ENCODE measurements around the gene BCL11A.

BCL11A gene

DNA sequence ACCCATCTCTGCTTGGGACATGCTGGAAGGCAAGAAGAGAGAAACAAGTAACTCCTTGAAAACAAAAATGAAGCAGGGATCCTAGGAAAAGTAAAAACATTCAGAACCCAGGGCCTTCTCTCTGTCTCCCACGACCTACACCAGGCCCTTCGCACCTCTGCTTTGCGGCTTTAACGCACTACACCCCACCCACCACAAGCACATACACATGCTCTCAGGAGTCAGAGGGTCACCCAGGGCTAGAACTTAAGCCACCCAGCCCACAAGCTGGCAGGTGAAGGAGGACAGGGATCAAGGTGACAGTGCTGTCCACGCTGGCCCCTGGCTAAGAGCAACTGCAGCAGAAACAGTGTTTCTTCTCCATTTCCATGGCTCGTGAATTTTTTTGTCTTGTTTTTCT, 72.2 kb downstream of the BCL11A start:
- H3K4me1 ChIP-seq (ENCODE audit: control insufficient read depth, low read length): peaks cover 70% of the 10 kb centered on the region
- peaks cover 23% of the 10 kb centered on the region for H3F3A ChIP-seq (ENCODE audit: control insufficient read depth, insufficient read depth)
- H3K36me3 ChIP-seq (ENCODE audit: control insufficient read depth, low read length): peaks cover 100% of the 10 kb centered on the region
- H3K4me3 ChIP-seq (ENCODE audit: low read length): no peak overlapping the region
- TF ChIP-seq, protein P1, sequence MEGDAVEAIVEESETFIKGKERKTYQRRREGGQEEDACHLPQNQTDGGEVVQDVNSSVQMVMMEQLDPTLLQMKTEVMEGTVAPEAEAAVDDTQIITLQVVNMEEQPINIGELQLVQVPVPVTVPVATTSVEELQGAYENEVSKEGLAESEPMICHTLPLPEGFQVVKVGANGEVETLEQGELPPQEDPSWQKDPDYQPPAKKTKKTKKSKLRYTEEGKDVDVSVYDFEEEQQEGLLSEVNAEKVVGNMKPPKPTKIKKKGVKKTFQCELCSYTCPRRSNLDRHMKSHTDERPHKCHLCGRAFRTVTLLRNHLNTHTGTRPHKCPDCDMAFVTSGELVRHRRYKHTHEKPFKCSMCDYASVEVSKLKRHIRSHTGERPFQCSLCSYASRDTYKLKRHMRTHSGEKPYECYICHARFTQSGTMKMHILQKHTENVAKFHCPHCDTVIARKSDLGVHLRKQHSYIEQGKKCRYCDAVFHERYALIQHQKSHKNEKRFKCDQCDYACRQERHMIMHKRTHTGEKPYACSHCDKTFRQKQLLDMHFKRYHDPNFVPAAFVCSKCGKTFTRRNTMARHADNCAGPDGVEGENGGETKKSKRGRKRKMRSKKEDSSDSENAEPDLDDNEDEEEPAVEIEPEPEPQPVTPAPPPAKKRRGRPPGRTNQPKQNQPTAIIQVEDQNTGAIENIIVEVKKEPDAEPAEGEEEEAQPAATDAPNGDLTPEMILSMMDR (IDR thresholded peaks at IDR 0.05; ENCODE audit: low read depth, low read length, poor library complexity, severe bottlenecking): no peak
- TF ChIP-seq EZH2phosphoT487 (IDR thresholded peaks at IDR 0.05; ENCODE audit: borderline replicate concordance, low read length): no peak
- H4K20me1 ChIP-seq (ENCODE audit: control insufficient read depth, insufficient read depth, low read depth, low read length): peaks cover 42% of the 10 kb centered on the region
- H3K27ac ChIP-seq (ENCODE audit: low read depth, low read length): no peak overlapping the region
- H3K79me2 ChIP-seq (ENCODE audit: control insufficient read depth, low read length): peaks cover 100% of the 10 kb centered on the region
- H3K9me2 ChIP-seq (replicated peaks; ENCODE audit: control insufficient read depth, low read length): no peaks in the 10 kb centered on the region
- no peaks in the 10 kb centered on the region for H3K9me3 ChIP-seq (ENCODE audit: control insufficient read depth, insufficient read depth, low read length)
- H3K27me3 ChIP-seq (ENCODE audit: control insufficient read depth, low read length): no peaks in the 10 kb centered on the region
- H3K4me2 ChIP-seq (ENCODE audit: low read length): no peak overlapping the region

DNA sequence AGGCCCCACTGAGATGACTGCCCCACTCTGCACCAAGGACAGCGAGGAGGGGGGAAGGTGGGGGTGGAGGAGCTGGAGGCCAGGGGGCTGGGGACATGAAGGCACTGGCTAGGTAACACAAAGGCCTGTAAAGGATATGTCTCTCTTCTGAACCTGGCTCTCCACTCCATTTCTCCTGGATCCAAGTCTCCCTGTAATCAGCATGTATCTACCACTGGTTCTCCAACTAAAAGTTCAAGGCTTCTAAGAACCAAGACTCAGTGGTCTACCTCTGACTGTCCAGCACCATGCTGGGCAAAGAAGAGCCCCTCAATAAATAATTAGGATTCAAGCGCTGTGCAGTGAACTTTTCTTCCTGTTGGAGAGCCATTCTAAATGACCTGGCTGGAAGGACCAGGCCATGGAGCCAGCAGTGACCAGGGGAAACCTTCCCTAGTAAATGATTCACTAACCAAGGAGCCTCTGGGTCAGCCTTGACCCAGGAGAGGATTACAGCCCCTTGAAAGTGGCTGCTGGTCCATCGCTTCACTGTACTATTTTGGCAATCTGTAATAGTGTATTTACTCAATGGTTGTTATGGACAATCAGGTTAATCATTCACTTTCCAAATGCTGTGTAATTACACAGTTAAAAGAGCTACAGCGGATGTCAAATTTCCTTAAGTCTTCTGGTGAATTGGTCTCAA, 73.2 kb downstream of the BCL11A start:
- Histone ChIP-seq H3F3A (ENCODE audit: control insufficient read depth, insufficient read depth) (peaks cover 17% of the 10 kb centered on the region), H3K9me2 (replicated peaks; ENCODE audit: control insufficient read depth, low read length) (no peaks in the 10 kb centered on the region), H3K27me3 (ENCODE audit: control insufficient read depth, low read length) (no peaks in the 10 kb centered on the region), H3K9me3 (ENCODE audit: control insufficient read depth, insufficient read depth, low read length) (no peaks in the 10 kb centered on the region), H3K4me1 (ENCODE audit: control insufficient read depth, low read length) (peaks cover 60% of the 10 kb centered on the region), H3K79me2 (ENCODE audit: control insufficient read depth, low read length) (peaks cover 100% of the 10 kb centered on the region), H3K27ac (ENCODE audit: low read depth, low read length) (no peak overlapping the region), H3K4me3 (ENCODE audit: low read length) (no peak overlapping the region), H4K20me1 (ENCODE audit: control insufficient read depth, insufficient read depth, low read depth, low read length) (peaks cover 42% of the 10 kb centered on the region), H3K4me2 (ENCODE audit: low read length) (no peak overlapping the region), H3K36me3 (ENCODE audit: control insufficient read depth, low read length) (peaks cover 100% of the 10 kb centered on the region)
- TF ChIP-seq EZH2phosphoT487 (IDR thresholded peaks at IDR 0.05; ENCODE audit: borderline replicate concordance, low read length): no peak
- TF ChIP-seq, protein P1 (IDR thresholded peaks at IDR 0.05; ENCODE audit: low read depth, low read length, poor library complexity, severe bottlenecking): no peak

DNA sequence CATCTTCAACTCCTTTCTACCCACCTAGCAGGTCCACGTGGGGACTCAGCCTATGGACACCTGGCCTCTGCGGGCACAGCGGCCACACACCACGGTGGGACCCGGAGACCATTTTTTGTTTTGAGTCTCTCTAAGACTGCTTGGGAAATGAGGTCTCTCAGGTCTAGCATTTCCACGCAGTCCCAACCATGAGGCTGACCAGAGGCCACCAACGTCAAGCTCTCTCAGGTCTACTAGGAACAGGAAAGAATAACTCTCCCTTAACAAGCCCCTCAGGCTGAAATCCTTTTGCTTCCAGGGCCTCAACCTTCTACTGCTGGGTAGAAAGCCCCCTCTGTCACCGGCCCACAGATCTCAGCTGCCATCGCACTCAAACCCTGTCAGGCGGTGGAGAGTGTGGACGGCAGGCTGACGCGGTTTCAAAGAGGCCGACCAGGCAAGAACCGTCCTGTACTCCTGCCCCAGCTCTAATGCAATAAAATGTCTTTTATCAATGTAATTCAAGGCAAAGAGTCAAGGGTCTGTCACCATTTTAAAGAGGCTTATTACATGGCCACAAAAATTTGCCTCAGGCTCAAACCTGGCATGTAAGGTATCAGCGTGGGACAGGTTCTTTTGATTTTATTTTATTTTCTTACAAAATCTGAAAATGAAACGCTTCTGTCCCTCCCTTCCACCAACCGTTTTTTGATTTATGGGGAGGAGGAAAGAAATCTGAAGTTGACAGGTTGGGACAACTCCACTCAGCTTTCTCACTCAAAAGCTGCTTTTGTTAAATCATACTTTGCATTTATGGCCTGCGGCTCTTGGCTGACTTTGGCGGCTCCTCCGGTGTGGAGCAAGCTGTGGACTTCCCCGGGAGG, 74.0 kb downstream of the BCL11A start:
- Histone ChIP-seq H3K4me3 (ENCODE audit: low read length) (no peak overlapping the region), H3K27me3 (ENCODE audit: control insufficient read depth, low read length) (no peaks in the 10 kb centered on the region), H3K4me2 (ENCODE audit: low read length) (no peak overlapping the region), H4K20me1 (ENCODE audit: control insufficient read depth, insufficient read depth, low read depth, low read length) (peaks cover 45% of the 10 kb centered on the region), H3K9me2 (replicated peaks; ENCODE audit: control insufficient read depth, low read length) (no peaks in the 10 kb centered on the region), H3K36me3 (ENCODE audit: control insufficient read depth, low read length) (peaks cover 100% of the 10 kb centered on the region), H3K9me3 (ENCODE audit: control insufficient read depth, insufficient read depth, low read length) (no peaks in the 10 kb centered on the region), H3K79me2 (ENCODE audit: control insufficient read depth, low read length) (peaks cover 100% of the 10 kb centered on the region), H3F3A (ENCODE audit: control insufficient read depth, insufficient read depth) (peaks cover 17% of the 10 kb centered on the region), H3K4me1 (ENCODE audit: control insufficient read depth, low read length) (peaks cover 55% of the 10 kb centered on the region), H3K27ac (ENCODE audit: low read depth, low read length) (no peak overlapping the region)
- no peak for TF ChIP-seq EZH2phosphoT487 (IDR thresholded peaks at IDR 0.05; ENCODE audit: borderline replicate concordance, low read length)
- TF ChIP-seq, protein P1 (IDR thresholded peaks at IDR 0.05; ENCODE audit: low read depth, low read length, poor library complexity, severe bottlenecking): no peak

All from DOHH2 (cell line).